GM12878 (cell line): Measurements from ENCODE around the gene SLC38A5. TPM values are rescaled to one million over a fixed set of nuclear protein-coding genes. Genes with fewer than 3 reads are reported as not detected.
A peak's percentile ranks its signal among the peaks of the same experiment; 100 is the strongest.

Experiments used
- BACH1 ChIP-seq: fragments of 450-650 bp; IDR thresholded peaks from 2 replicates; pipeline ENCODE4 v1.6.1; 2017; ENCODE audit warnings: mild to moderate bottlenecking, borderline replicate concordance
- BRCA1 ChIP-seq: IDR thresholded peaks from 2 replicates; pipeline ENCODE4 v1.6.1; 2011; ENCODE audit warnings: low read depth, low read length, improper control_type of control experiment
- CBX3 ChIP-seq: fragments of 200-600 bp; sonication (generic); IDR thresholded peaks from 2 replicates; pipeline ENCODE4 v1.6.1; 2016; ENCODE audit warnings: low read depth, borderline replicate concordance
- CHD2 ChIP-seq: IDR thresholded peaks from 2 replicates; pipeline ENCODE4 v1.6.1; 2011; ENCODE audit warnings: low read depth, low read length, improper control_type of control experiment, borderline replicate concordance
- DPF2 ChIP-seq: fragments of 450-650 bp; IDR thresholded peaks from 2 replicates; pipeline ENCODE4 v1.6.1; 2017; ENCODE audit warnings: mild to moderate bottlenecking
- ETV6 ChIP-seq, 2 experiments: fragments of 450-650 bp in 1 of 2; IDR thresholded peaks in 1 of 2; conservative IDR thresholded peaks in 1 of 2; 2 replicates each; pipeline ENCODE4 v1.6.1; 2014; ENCODE audit warnings: antibody characterized with exemption in 1 of 2, borderline replicate concordance in 1 of 2, low read depth in 1 of 2, mild to moderate bottlenecking in 1 of 2, moderate library complexity in 1 of 2
- EZH2 ChIP-seq: IDR thresholded peaks from 2 replicates; pipeline ENCODE4 v1.6.1; 2012; ENCODE audit warnings: low read depth, mild to moderate bottlenecking, control low read depth, inconsistent platforms, low read length, borderline replicate concordance; ENCODE audit not compliant: control insufficient read depth
- GABPA ChIP-seq: IDR thresholded peaks from 2 replicates; pipeline ENCODE4 v1.6.1; 2014; ENCODE audit warnings: antibody characterized with exemption, low read depth, mild to moderate bottlenecking, inconsistent platforms
- IKZF2 ChIP-seq, 2 experiments: fragments of 450-650 bp; IDR thresholded peaks; 2 replicates each; pipeline ENCODE4 v1.6.1; 2017; ENCODE audit warnings: mild to moderate bottlenecking in 2 of 2, moderate library complexity in 2 of 2
- NFIC ChIP-seq: IDR thresholded peaks from 2 replicates; pipeline ENCODE4 v1.6.1; 2012; ENCODE audit warnings: low read depth, mild to moderate bottlenecking, inconsistent platforms, low read length, moderate library complexity
- NFYB ChIP-seq: IDR thresholded peaks from 2 replicates; pipeline ENCODE4 v1.6.1; 2011; ENCODE audit warnings: low read depth, mild to moderate bottlenecking, low read length, improper control_type of control experiment, moderate library complexity; ENCODE audit not compliant: insufficient read depth
- RELB ChIP-seq: fragments of 450-650 bp; IDR thresholded peaks from 2 replicates; pipeline ENCODE4 v1.6.1; 2017; ENCODE audit warnings: low read depth, mild to moderate bottlenecking, moderate library complexity
- REST ChIP-seq: IDR thresholded peaks from 2 replicates; pipeline ENCODE4 v1.6.1; 2012; ENCODE audit warnings: mild to moderate bottlenecking, low read depth, low read length
- SP1 ChIP-seq: IDR thresholded peaks from one replicate; pipeline ENCODE4 v1.6.1; 2011; ENCODE audit warnings: low read depth, low read length
- TARDBP ChIP-seq: IDR thresholded peaks from 2 replicates; pipeline ENCODE4 v1.6.1; 2016; ENCODE audit warnings: borderline replicate concordance
- TCF3 ChIP-seq: IDR thresholded peaks from 2 replicates; pipeline ENCODE4 v1.6.1; 2012; ENCODE audit warnings: low read depth, mild to moderate bottlenecking, low read length, borderline replicate concordance; ENCODE audit not compliant: insufficient read depth
- ZBTB33 ChIP-seq: fragments of 450-650 bp; IDR thresholded peaks from 2 replicates; pipeline ENCODE4 v1.6.1; 2017; ENCODE audit warnings: mild to moderate bottlenecking
- ZNF217 ChIP-seq: fragments of 450-650 bp; IDR thresholded peaks from 2 replicates; pipeline ENCODE4 v1.6.1; 2017; ENCODE audit warnings: antibody characterized with exemption, mild to moderate bottlenecking
- polyA plus RNA-seq, 11 experiments: library from polyadenylated mRNA; depleted of rRNA in 4 of 11; unstranded in 6 of 11; stranded (reverse) in 5 of 11; fragments of >200 nt; fragmentation: Nextera tagmentation in 4 of 11; fragmentation: Illumina TruSeq in 1 of 11; extraction: Ambion mirVana in 4 of 11; extraction: Trizol in 1 of 11; gene quantifications; 1 replicate in 1 of 11; 2 replicates in 10 of 11; pipeline versions ENCODE4 v1.2.1 to v1.2.3, GENCODE V29; 2011 to 2016; ENCODE audit warnings: inconsistent platforms in 2 of 11, missing spikeins in 2 of 11, low read depth in 1 of 11
- total RNA-seq, 4 experiments: library from RNA; depleted of rRNA in 3 of 4; stranded (reverse); fragments of >200 nt in 3 of 4; fragmentation: Illumina TruSeq in 1 of 4; extraction: Trizol in 1 of 4; gene quantifications; 2 replicates each; pipeline versions ENCODE4 v1.2.1 to v1.2.3, GENCODE V29; 2013 to 2021
- TF ChIP-seq, protein P1 (sequence below): fragments of 450-650 bp; IDR thresholded peaks from 2 replicates; pipeline ENCODE4 v1.6.1; 2018; ENCODE audit warnings: mild to moderate bottlenecking, low read depth, moderate library complexity; ENCODE audit not compliant: partially characterized antibody

SLC38A5 gene
- total and polyA plus RNA-seq, 10 of the 15 experiments (the other 5 are each of a cell fraction or from before 2014, with no cell fraction given), result 4.2 to 108 (median 70.6) TPM

GRCh38 chrX:48508400-48509244, 38.6 kb upstream of the SLC38A5 start, which contains the start of gene PORCN (continued):
- TF ChIP-seq EZH2, result no peak
- no peak for TF ChIP-seq DPF2
- no peak for TF ChIP-seq BRCA1
- peak; percentile 72 for TF ChIP-seq RELB
- peak; percentile 39; the same call in 1 of the 2 replicates for TF ChIP-seq BACH1
- TF ChIP-seq, protein P1, sequence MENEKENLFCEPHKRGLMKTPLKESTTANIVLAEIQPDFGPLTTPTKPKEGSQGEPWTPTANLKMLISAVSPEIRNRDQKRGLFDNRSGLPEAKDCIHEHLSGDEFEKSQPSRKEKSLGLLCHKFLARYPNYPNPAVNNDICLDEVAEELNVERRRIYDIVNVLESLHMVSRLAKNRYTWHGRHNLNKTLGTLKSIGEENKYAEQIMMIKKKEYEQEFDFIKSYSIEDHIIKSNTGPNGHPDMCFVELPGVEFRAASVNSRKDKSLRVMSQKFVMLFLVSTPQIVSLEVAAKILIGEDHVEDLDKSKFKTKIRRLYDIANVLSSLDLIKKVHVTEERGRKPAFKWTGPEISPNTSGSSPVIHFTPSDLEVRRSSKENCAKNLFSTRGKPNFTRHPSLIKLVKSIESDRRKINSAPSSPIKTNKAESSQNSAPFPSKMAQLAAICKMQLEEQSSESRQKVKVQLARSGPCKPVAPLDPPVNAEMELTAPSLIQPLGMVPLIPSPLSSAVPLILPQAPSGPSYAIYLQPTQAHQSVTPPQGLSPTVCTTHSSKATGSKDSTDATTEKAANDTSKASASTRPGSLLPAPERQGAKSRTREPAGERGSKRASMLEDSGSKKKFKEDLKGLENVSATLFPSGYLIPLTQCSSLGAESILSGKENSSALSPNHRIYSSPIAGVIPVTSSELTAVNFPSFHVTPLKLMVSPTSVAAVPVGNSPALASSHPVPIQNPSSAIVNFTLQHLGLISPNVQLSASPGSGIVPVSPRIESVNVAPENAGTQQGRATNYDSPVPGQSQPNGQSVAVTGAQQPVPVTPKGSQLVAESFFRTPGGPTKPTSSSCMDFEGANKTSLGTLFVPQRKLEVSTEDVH, result no peak
- TF ChIP-seq ETV6 (conservative IDR thresholded peaks at IDR 0.05 in 1 of 2, IDR thresholded peaks at IDR 0.05 in 1 of 2; ENCODE audit: borderline replicate concordance in 1 of 2, low read depth in 1 of 2), result no peak
- 0 out of 2 replicates have a peak, but pooled peaks have one; percentile 48 for TF ChIP-seq GABPA
- TF ChIP-seq ZNF217, result no peak; the same call in 1 of the 2 replicates
- TF ChIP-seq SP1, result no peak
- no peak for TF ChIP-seq TCF3
- 0 out of 2 replicates have a peak, but pooled peaks have one; percentile 21 for TF ChIP-seq CHD2
- no peak for TF ChIP-seq TARDBP
- no peak for TF ChIP-seq NFIC
- TF ChIP-seq REST, result no peak
- TF ChIP-seq NFYB, result peak; percentile 28; the same call in 1 of the 2 replicates
- TF ChIP-seq ZBTB33, result no peak
- no peak for TF ChIP-seq CBX3
- TF ChIP-seq IKZF2 (IDR thresholded peaks at IDR 0.05), result peak; percentile 69 to 77
